ENCODE measurements around the gene FES.

GRCh38 chr15:90876046-90876445, 8.3 kb upstream of the FES start:
- no peak for TF ChIP-seq CTCF (IDR thresholded peaks at IDR 0.05 in 4 of 5, conservative IDR thresholded peaks at IDR 0.05 in 1 of 5)
- no peak for TF ChIP-seq POLR2A (IDR thresholded peaks at IDR 0.05)

Measured in gastrocnemius medialis (tissue), 4 donors.